Measurements from ENCODE around the gene BORCS5. TPM values are rescaled to one million over a fixed set of nuclear protein-coding genes. Genes with fewer than 3 reads are reported as not detected.

Gene BORCS5
- total RNA-seq, 2 experiments from 2014 or later: 10.4 to 22.9 TPM

GRCh38 chr12:12357719-12358461 is 1.0 kb downstream of the BORCS5 start:
- Histone ChIP-seq H2AFZ (ENCODE audit: low read length) (peak overlapping the region; percentile 95), H4K20me1 (ENCODE audit: insufficient read depth, low read length) (no peaks in the 10 kb centered on the region), H3K9me3 (ENCODE audit: low read length) (no peaks in the 10 kb centered on the region), H3K4me2 (ENCODE audit: low read length) (peak overlapping the region; percentile 99), H3K27ac (ENCODE audit: low read depth, low read length, poor library complexity, severe bottlenecking) (peak overlapping the region; percentile 82), H3K9me2 (ENCODE audit: insufficient read depth, low read length) (no peaks in the 10 kb centered on the region), H3K4me3 (ENCODE audit: low read depth, low read length, poor library complexity, severe bottlenecking) (peak overlapping the region; percentile 81), H3K4me1 (ENCODE audit: insufficient read depth, low read length, poor library complexity, severe bottlenecking) (peaks cover 18% of the 10 kb centered on the region), H3K36me3 (ENCODE audit: insufficient read depth, low read length) (peaks cover 11% of the 10 kb centered on the region), H3K79me2 (ENCODE audit: insufficient read depth, low read depth, low read length) (peaks cover 18% of the 10 kb centered on the region; the same call in 1 of the 2 replicates)
- ChIA-PET CTCF (ENCODE audit: unreplicated experiment) (no interaction called here), POLR2A (interaction anchor here (0.6 to 3.4 kb wide), 28 partner anchors 7 to 1753 kb away, joined by 3 to 24 read pairs (median 4); partner anchors contain the start of gene GPR19)
- TSS peak; percentile 87 for BruUV-seq (replicated peaks)
- intact Hi-C loops (cut with micrococcal nuclease; ENCODE audit: unreplicated experiment): loop anchor here (1.0 to 10.0 kb wide), 7 partner anchors 204 to 1963 kb away; partner anchors contain the start of genes CDKN1B, DUSP16, GPR19 and KLRK1
- no peak for TF ChIP-seq EZH2phosphoT487 (IDR thresholded peaks at IDR 0.05; ENCODE audit: borderline replicate concordance, low read depth, low read length)
- TF ChIP-seq, protein P1, sequence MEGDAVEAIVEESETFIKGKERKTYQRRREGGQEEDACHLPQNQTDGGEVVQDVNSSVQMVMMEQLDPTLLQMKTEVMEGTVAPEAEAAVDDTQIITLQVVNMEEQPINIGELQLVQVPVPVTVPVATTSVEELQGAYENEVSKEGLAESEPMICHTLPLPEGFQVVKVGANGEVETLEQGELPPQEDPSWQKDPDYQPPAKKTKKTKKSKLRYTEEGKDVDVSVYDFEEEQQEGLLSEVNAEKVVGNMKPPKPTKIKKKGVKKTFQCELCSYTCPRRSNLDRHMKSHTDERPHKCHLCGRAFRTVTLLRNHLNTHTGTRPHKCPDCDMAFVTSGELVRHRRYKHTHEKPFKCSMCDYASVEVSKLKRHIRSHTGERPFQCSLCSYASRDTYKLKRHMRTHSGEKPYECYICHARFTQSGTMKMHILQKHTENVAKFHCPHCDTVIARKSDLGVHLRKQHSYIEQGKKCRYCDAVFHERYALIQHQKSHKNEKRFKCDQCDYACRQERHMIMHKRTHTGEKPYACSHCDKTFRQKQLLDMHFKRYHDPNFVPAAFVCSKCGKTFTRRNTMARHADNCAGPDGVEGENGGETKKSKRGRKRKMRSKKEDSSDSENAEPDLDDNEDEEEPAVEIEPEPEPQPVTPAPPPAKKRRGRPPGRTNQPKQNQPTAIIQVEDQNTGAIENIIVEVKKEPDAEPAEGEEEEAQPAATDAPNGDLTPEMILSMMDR (conservative IDR thresholded peaks at IDR 0.05; ENCODE audit: low read length): no peak
- peak; percentile 46 for DNase-seq (ENCODE audit: low spot score)

GRCh38 chr12:12358528-12358927 is 1.6 kb downstream of the BORCS5 start:
- Histone ChIP-seq H3K9me2 (ENCODE audit: insufficient read depth, low read length) (no peaks in the 10 kb centered on the region), H2AFZ (ENCODE audit: low read length) (peak overlapping the region; percentile 95; the same call in 1 of the 2 replicates), H3K4me1 (ENCODE audit: insufficient read depth, low read length, poor library complexity, severe bottlenecking) (peaks cover 18% of the 10 kb centered on the region), H4K20me1 (ENCODE audit: insufficient read depth, low read length) (no peaks in the 10 kb centered on the region), H3K9me3 (ENCODE audit: low read length) (no peaks in the 10 kb centered on the region), H3K4me3 (ENCODE audit: low read depth, low read length, poor library complexity, severe bottlenecking) (peak overlapping the region; percentile 81), H3K36me3 (ENCODE audit: insufficient read depth, low read length) (peaks cover 15% of the 10 kb centered on the region), H3K79me2 (ENCODE audit: insufficient read depth, low read depth, low read length) (peaks cover 18% of the 10 kb centered on the region; the same call in 1 of the 2 replicates), H3K4me2 (ENCODE audit: low read length) (peak overlapping the region; percentile 99), H3K27ac (ENCODE audit: low read depth, low read length, poor library complexity, severe bottlenecking) (peak overlapping the region; percentile 82)
- ChIA-PET CTCF (ENCODE audit: unreplicated experiment) (no interaction called here), POLR2A (interaction anchor here (0.6 to 3.4 kb wide), 14 partner anchors 9 to 1753 kb away, joined by 3 to 24 read pairs (median 4); no protein-coding TSS in a partner anchor)
- intact Hi-C loops (cut with micrococcal nuclease; ENCODE audit: unreplicated experiment): loop anchor here (5.0 to 10.0 kb wide), 3 partner anchors 204 to 1964 kb away; partner anchors contain the start of genes DUSP16 and KLRK1
- DNase-seq (ENCODE audit: low spot score): peak; percentile 33
- no TSS peak for BruUV-seq (replicated peaks)
- TF ChIP-seq, protein P1 (conservative IDR thresholded peaks at IDR 0.05; ENCODE audit: low read length): no peak
- TF ChIP-seq EZH2phosphoT487 (IDR thresholded peaks at IDR 0.05; ENCODE audit: borderline replicate concordance, low read depth, low read length): no peak
